Neural cell (in vitro differentiated cells): ENCODE measurements around the gene MACROH2A1.

Source experiments
- CTCF ChIP-seq: fragments of 450-650 bp; IDR thresholded peaks from 2 replicates; pipeline ENCODE4 v1.5.1; 2014; ENCODE audit warnings: antibody characterized with exemption, mild to moderate bottlenecking, moderate library complexity; ENCODE audit not compliant: poor library complexity, severe bottlenecking
- EP300 ChIP-seq: fragments of 450-650 bp; conservative IDR thresholded peaks from 2 replicates; pipeline ENCODE4 v1.6.1; 2014; ENCODE audit warnings: antibody characterized with exemption, mild to moderate bottlenecking, moderate library complexity; ENCODE audit not compliant: poor library complexity, severe bottlenecking
- EZH2 ChIP-seq: fragments of 200-600, 300-800 bp; shearing (Covaris generic), sonication (generic); IDR thresholded peaks from 2 replicates; pipeline ENCODE4 v1.6.1; 2014; ENCODE audit warnings: antibody characterized with exemption, low read length, borderline replicate concordance, mild to moderate bottlenecking; ENCODE audit not compliant: insufficient read depth, poor library complexity, severe bottlenecking
- MXI1 ChIP-seq: fragments of 450-650 bp; conservative IDR thresholded peaks from 2 replicates; pipeline ENCODE4 v1.6.1; 2014; ENCODE audit warnings: antibody characterized with exemption, mild to moderate bottlenecking; ENCODE audit not compliant: poor library complexity, severe bottlenecking
- POLR2AphosphoS5 ChIP-seq: IDR thresholded peaks from 2 replicates; pipeline ENCODE4 v1.6.1; 2012
- RAD21 ChIP-seq: fragments of 450-650 bp; conservative IDR thresholded peaks from 2 replicates; pipeline ENCODE4 v1.6.1; 2014; ENCODE audit warnings: antibody characterized with exemption, mild to moderate bottlenecking, moderate library complexity
- SMC3 ChIP-seq: fragments of 450-650 bp; conservative IDR thresholded peaks from 2 replicates; pipeline ENCODE4 v1.6.1; 2014; ENCODE audit warnings: antibody characterized with exemption, mild to moderate bottlenecking, moderate library complexity; ENCODE audit not compliant: poor library complexity

- TF ChIP-seq CTCF (no peak), SMC3 (no peak), POLR2AphosphoS5 (no peak), MXI1 (no peak), RAD21 (no peak), EP300 (no peak), EZH2 (no peak)
These were observed 34.8 kb upstream of the MACROH2A1 start for GRCh38 chr5:135433681-135434426.
